IMR-90 (cell line): Measurements from ENCODE around the gene CYP20A1. TPM values are rescaled to one million over a fixed set of nuclear protein-coding genes. Genes with fewer than 3 reads are reported as not detected.

Source experiments
- ATAC-seq: fragments of 200-7000 bp; cut with Tn5 transposase; 2 replicates; pipeline ENCODE4 v1.9.1; 2020; ENCODE audit warnings: low read depth, mild to moderate bottlenecking, moderate library complexity
- BruUV-seq: library from RNA; stranded (reverse); fragments of 400-500 nt; replicated peaks from 2 replicates; lab custom pipeline; 2021; lab: Mats Ljungman, UMichigan
- CTCF ChIA-PET: fragments of 300-600 bp; formaldehyde crosslinking; extraction: SDS; loops from one replicate; lab custom pipeline; 2021; ENCODE audit warnings: antibody characterized with exemption; lab: Yijun Ruan, JAX
- POLR2A ChIA-PET: fragments of 300-600 bp; sonication (Branson Sonifier 250); formaldehyde crosslinking; loops from one replicate; lab custom pipeline; 2022; ENCODE audit warnings: antibody characterized with exemption; ENCODE audit not compliant: unreplicated experiment; lab: Charles Lee
- DNase-seq: peaks from one replicate; pipeline ENCODE4 v3.0.0; 2013
- H2AFZ ChIP-seq: replicated peaks from 2 replicates; pipeline ENCODE3; 2013; ENCODE audit warnings: low read length, mild to moderate bottlenecking; ENCODE audit not compliant: poor library complexity
- H2AK5ac ChIP-seq: 2 replicates; pipeline ENCODE4 v1.6.1; 2013; ENCODE audit warnings: low read depth, low read length, inconsistent platforms
- H2AK9ac ChIP-seq: replicated peaks from 2 replicates; pipeline ENCODE3; 2013; ENCODE audit warnings: mild to moderate bottlenecking, low read depth, low read length, moderate library complexity; ENCODE audit not compliant: poor library complexity
- H2BK120ac ChIP-seq: 2 replicates; pipeline ENCODE4 v1.6.1; 2013; ENCODE audit warnings: low read depth, low read length, inconsistent platforms
- H2BK15ac ChIP-seq: 3 replicates; pipeline ENCODE4 v1.6.1; 2013; ENCODE audit warnings: low read depth, low read length, inconsistent platforms
- H2BK20ac ChIP-seq: 2 replicates; pipeline ENCODE4 v1.6.1; 2013; ENCODE audit warnings: low read depth, mild to moderate bottlenecking, inconsistent platforms, low read length, moderate library complexity
- H2BK5ac ChIP-seq: 2 replicates; pipeline ENCODE4 v1.6.1; 2013; ENCODE audit warnings: mild to moderate bottlenecking, low read depth, low read length, inconsistent platforms; ENCODE audit not compliant: poor library complexity, severe bottlenecking
- H3K14ac ChIP-seq: replicated peaks from 2 replicates; pipeline ENCODE4 v1.6.1; 2013; ENCODE audit warnings: low read depth, low read length, inconsistent platforms
- H3K18ac ChIP-seq: 2 replicates; pipeline ENCODE4 v1.6.1; 2013; ENCODE audit warnings: low read depth, low read length, control low read depth
- H3K23ac ChIP-seq: 2 replicates; pipeline ENCODE4 v1.6.1; 2013; ENCODE audit warnings: low read depth, low read length, inconsistent platforms
- H3K27ac ChIP-seq: 2 replicates; pipeline ENCODE4 v1.5.1; 2013; ENCODE audit warnings: mild to moderate bottlenecking, control low read depth, low read length; ENCODE audit not compliant: insufficient read depth
- H3K27me3 ChIP-seq: 2 replicates; pipeline ENCODE4 v1.6.1; 2013; ENCODE audit warnings: low read length; ENCODE audit not compliant: control insufficient read depth, insufficient read depth
- H3K36me3 ChIP-seq: 2 replicates; pipeline ENCODE4 v1.6.1; 2013; ENCODE audit warnings: low read length, mixed read lengths; ENCODE audit not compliant: control insufficient read depth, insufficient read depth
- H3K4ac ChIP-seq: 2 replicates; pipeline ENCODE4 v1.6.1; 2013; ENCODE audit warnings: low read depth, low read length, inconsistent platforms
- H3K4me1 ChIP-seq: 2 replicates; pipeline ENCODE4 v1.6.1; 2013; ENCODE audit warnings: low read length, mixed read lengths; ENCODE audit not compliant: control insufficient read depth, insufficient read depth
- H3K4me2 ChIP-seq: 2 replicates; pipeline ENCODE4 v1.6.1; 2013; ENCODE audit warnings: low read depth, mild to moderate bottlenecking, control low read depth, low read length, moderate library complexity
- H3K4me3 ChIP-seq: 2 replicates; pipeline ENCODE4 v1.5.1; 2013; ENCODE audit warnings: low read depth, mild to moderate bottlenecking, control low read depth, low read length, moderate library complexity; ENCODE audit not compliant: insufficient read depth
- H3K56ac ChIP-seq: 2 replicates; pipeline ENCODE4 v1.6.1; 2013; ENCODE audit warnings: low read length, inconsistent platforms; ENCODE audit not compliant: insufficient read depth; ENCODE audit errors: extremely low read depth
- H3K79me1 ChIP-seq, 2 experiments: 2 replicates each; pipeline ENCODE4 v1.6.1; 2013; ENCODE audit warnings: low read length in 2 of 2, inconsistent platforms in 1 of 2, low read depth in 1 of 2
- H3K9ac ChIP-seq: 2 replicates; pipeline ENCODE4 v1.6.1; 2013; ENCODE audit warnings: low read depth, low read length, control low read depth
- H3K9me1 ChIP-seq: 2 replicates; pipeline ENCODE4 v1.6.1; 2013; ENCODE audit warnings: low read length, inconsistent platforms; ENCODE audit not compliant: insufficient read depth
- H3K9me3 ChIP-seq: 2 replicates; pipeline ENCODE4 v1.6.1; 2013; ENCODE audit warnings: low read length; ENCODE audit not compliant: control insufficient read depth, insufficient read depth
- H4K20me1 ChIP-seq: 2 replicates; pipeline ENCODE4 v1.6.1; 2013; ENCODE audit warnings: low read length, inconsistent platforms; ENCODE audit not compliant: insufficient read depth
- H4K5ac ChIP-seq: 2 replicates; pipeline ENCODE4 v1.6.1; 2013; ENCODE audit warnings: mild to moderate bottlenecking, low read depth, low read length, control low read depth
- H4K8ac ChIP-seq, 2 experiments: 2 replicates each; pipeline ENCODE4 v1.6.1; 2013; ENCODE audit warnings: low read depth in 2 of 2, low read length in 2 of 2, control low read depth in 1 of 2, inconsistent platforms in 1 of 2
- H4K91ac ChIP-seq: 2 replicates; pipeline ENCODE4 v1.6.1; 2013; ENCODE audit warnings: low read depth, low read length, inconsistent platforms; ENCODE audit not compliant: insufficient read depth
- MXI1 ChIP-seq: IDR thresholded peaks from 2 replicates; pipeline ENCODE4 v1.6.1; 2012; ENCODE audit warnings: low read depth, mild to moderate bottlenecking, low read length, moderate library complexity, borderline replicate concordance
- whole genome bisulfite sequencing, 2 experiments: methylation state at CpG; one replicate each; pipeline versions ENCODE4 v1.1.5 to v1.1.7; 2013; ENCODE audit warnings: missing lambda C conversion rate in 2 of 2; ENCODE audit not compliant: insufficient read length in 1 of 2; ENCODE audit errors: extremely low coverage in 2 of 2; 5-methylcytosine and 5-hydroxymethylcytosine counted together
- dilution Hi-C: fragments of 300-500 bp; cut with HindIII; formaldehyde crosslinking; loops from one replicate; pipeline ENCODE4 v1.14.3; 2018; ENCODE audit warnings: low sequenced_read_pairs; ENCODE audit not compliant: unreplicated experiment
- in situ Hi-C: fragments of 300-500 bp; cut with MboI; formaldehyde crosslinking; loops from 3 replicates; pipeline ENCODE4 v1.14.3; 2019; ENCODE audit warnings: low sequenced_read_pairs, inconsistent platforms, mixed read lengths
- intact Hi-C: fragments of 100-400 bp; cut with micrococcal nuclease; formaldehyde crosslinking; loops from 2 replicates; pipeline ENCODE4 v1.10.0; 2022
- polyA plus RNA-seq, 3 experiments: library from polyadenylated mRNA; depleted of rRNA; stranded (reverse); fragments of >200 nt; gene quantifications; 2 replicates each; pipeline ENCODE4 v1.2.3, GENCODE V29; 2012; ENCODE audit warnings: low replicate concordance in 1 of 3
- total RNA-seq: library from RNA; depleted of rRNA; stranded (reverse); fragments of >200 nt; gene quantifications from 2 replicates; pipeline ENCODE4 v1.2.3, GENCODE V29; 2012
- TF ChIP-seq, protein P1 (sequence below): conservative IDR thresholded peaks from 2 replicates; pipeline ENCODE4 v1.5.1; 2012; ENCODE audit warnings: mild to moderate bottlenecking, low read depth, low read length, improper control_type of control experiment

The CYP20A1 gene
- total and polyA plus RNA-seq, 2 of the 4 experiments (the other 2 are of a cell fraction) = 7.0 to 16.8 TPM

- Histone ChIP-seq H3K4me1 (peaks cover 1% of the 10 kb centered on the region; the same call in 1 of the 2 replicates), H2BK15ac (no peak overlapping the region), H3K27ac (peak overlapping the region; percentile 97), H3K9me3 (no peaks in the 10 kb centered on the region), H3K23ac (peak overlapping the region; percentile 93), H3K4me2 (peak overlapping the region; percentile 90), H2BK120ac (peak overlapping the region; percentile 59; the same call in 1 of the 2 replicates), H4K91ac (peak overlapping the region; percentile 52; the same call in 1 of the 2 replicates), H3K18ac (peak overlapping the region; percentile 48; the same call in 1 of the 2 replicates), H4K8ac (peak overlapping the region in 1 of 2 experiments; percentile 75; a peak in 1 of 4 replicates), H3K56ac (peak overlapping the region; percentile 61), H2AK9ac (peak overlapping the region; percentile 94), H4K20me1 (peaks cover 16% of the 10 kb centered on the region; the same call in 1 of the 2 replicates), H3K4ac (peak overlapping the region; percentile 81), H2BK20ac (no peak overlapping the region), H2BK5ac (peak overlapping the region; percentile 84), H4K5ac (no peak overlapping the region), H3K79me1 (peaks cover 3 to 33% of the 10 kb centered on the region in 2 experiments; a peak in 3 of 4 replicates), H2AFZ (peak overlapping the region; percentile 89), H3K36me3 (no peaks in the 10 kb centered on the region), H3K9me1 (no peaks in the 10 kb centered on the region), H3K14ac (peak overlapping the region; percentile 68; the same call in 1 of the 2 replicates), H3K4me3 (peak overlapping the region; percentile 92), H3K27me3 (no peaks in the 10 kb centered on the region), H3K9ac (peak overlapping the region; percentile 83), H2AK5ac (no peak overlapping the region)
- dilution Hi-C loops (no loop called here), intact Hi-C loops (loop anchor here (5.0 to 10.0 kb wide), 2 partner anchors 123 to 486 kb away; no protein-coding TSS in a partner anchor), in situ Hi-C loops (no loop called here)
- ATAC-seq = peak; percentile 65
- TF ChIP-seq, protein P1, sequence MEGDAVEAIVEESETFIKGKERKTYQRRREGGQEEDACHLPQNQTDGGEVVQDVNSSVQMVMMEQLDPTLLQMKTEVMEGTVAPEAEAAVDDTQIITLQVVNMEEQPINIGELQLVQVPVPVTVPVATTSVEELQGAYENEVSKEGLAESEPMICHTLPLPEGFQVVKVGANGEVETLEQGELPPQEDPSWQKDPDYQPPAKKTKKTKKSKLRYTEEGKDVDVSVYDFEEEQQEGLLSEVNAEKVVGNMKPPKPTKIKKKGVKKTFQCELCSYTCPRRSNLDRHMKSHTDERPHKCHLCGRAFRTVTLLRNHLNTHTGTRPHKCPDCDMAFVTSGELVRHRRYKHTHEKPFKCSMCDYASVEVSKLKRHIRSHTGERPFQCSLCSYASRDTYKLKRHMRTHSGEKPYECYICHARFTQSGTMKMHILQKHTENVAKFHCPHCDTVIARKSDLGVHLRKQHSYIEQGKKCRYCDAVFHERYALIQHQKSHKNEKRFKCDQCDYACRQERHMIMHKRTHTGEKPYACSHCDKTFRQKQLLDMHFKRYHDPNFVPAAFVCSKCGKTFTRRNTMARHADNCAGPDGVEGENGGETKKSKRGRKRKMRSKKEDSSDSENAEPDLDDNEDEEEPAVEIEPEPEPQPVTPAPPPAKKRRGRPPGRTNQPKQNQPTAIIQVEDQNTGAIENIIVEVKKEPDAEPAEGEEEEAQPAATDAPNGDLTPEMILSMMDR = no peak
- peak; percentile 84 for TF ChIP-seq MXI1
- peak; percentile 30 for DNase-seq
- CTCF ChIA-PET = interaction anchor here (0.6 to 0.7 kb wide), 2 partner anchors 31 to 55 kb away, joined by 6 to 9 read pairs; no protein-coding TSS in a partner anchor
- WGBS, 2 experiments = 0% methylated on average over 3 of the region's 31 CpGs; no CpG with 5 or more reads in 1 of the 2 experiments
- no TSS peak for BruUV-seq
- POLR2A ChIA-PET = interaction anchor here (0.6 kb wide), 1 partner anchor 15 kb away, joined by 6 read pairs; no protein-coding TSS in a partner anchor
These were observed 90.1 kb downstream of the CYP20A1 start for GRCh38 chr2:203328760-203329540.
